Measurements from ENCODE around the gene LNX1. TPM values are rescaled to one million over a fixed set of nuclear protein-coding genes. Genes with fewer than 3 reads are reported as not detected.

LNX1 gene
- total and polyA plus RNA-seq, 2 donors (not counting 3 experiments of a cell fraction or from before 2014, with no cell fraction given): 0.72 to 1.3 TPM

DNA sequence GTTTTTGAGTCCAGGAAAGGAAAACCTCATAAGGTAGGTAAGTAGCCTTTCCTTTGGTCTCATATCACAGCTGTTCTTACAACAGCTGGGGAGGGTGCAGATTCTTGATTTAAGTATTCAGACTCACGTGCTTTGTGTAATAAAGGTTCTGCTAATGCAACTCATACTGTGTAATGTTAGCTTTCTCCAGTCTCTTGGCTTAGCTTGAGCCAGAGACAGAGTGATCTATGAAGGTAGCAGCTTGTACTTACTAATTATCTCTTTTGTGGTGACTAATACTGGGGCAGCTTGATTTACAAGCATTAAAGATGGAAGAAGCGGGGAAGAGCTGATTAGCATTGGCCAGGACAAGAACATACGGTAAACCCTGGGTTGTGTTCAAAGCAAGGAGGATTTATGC lies 80.3 kb downstream of the LNX1 start:
- H3K4me1 ChIP-seq (ENCODE audit: control insufficient read depth, extremely low read depth, insufficient read depth, low read length): no peaks in the 10 kb centered on the region
- ChIA-PET POLR2A (no interaction called here), CTCF (interaction anchor here (1.5 to 2.8 kb wide), 4 partner anchors 31 to 723 kb away, joined by 4 to 7 read pairs (median 6); no protein-coding TSS in a partner anchor)
- H3K27me3 ChIP-seq (ENCODE audit: control insufficient read depth in 2 of 2, insufficient read depth in 2 of 2, low read length in 2 of 2): peaks cover 10 to 13% of the 10 kb centered on the region in 2 experiments
- dilution Hi-C loops (cut with MboI; ENCODE audit: extremely low pct_ligation_motif_present, low sequenced_read_pairs) (no loop called here), intact Hi-C loops (cut with micrococcal nuclease) (no loop called here)
- H3K36me3 ChIP-seq (ENCODE audit: control insufficient read depth in 2 of 2, extremely low read depth in 1 of 2, insufficient read depth in 2 of 2, low read length in 2 of 2): no peaks in the 10 kb centered on the region
- H3K9me1 ChIP-seq (replicated peaks; ENCODE audit: control insufficient read depth, extremely low read depth, insufficient read depth, low read length): no peaks in the 10 kb centered on the region
- H3K27ac ChIP-seq (ENCODE audit: insufficient read depth, low read depth, low read length): no peak overlapping the region
- H3K9ac ChIP-seq (replicated peaks; ENCODE audit: extremely low read depth, insufficient read depth, low read length): no peak overlapping the region
- no peaks in the 10 kb centered on the region for H3K79me2 ChIP-seq (ENCODE audit: control insufficient read depth, insufficient read depth, low read length)
- no peaks in the 10 kb centered on the region for H4K20me1 ChIP-seq (replicated peaks; ENCODE audit: control insufficient read depth, extremely low read depth, insufficient read depth, low read length)
- H3K4me3 ChIP-seq (replicated peaks in 1 of 3; ENCODE audit: insufficient read depth in 1 of 3, low read depth in 1 of 3, low read length in 3 of 3): no peak overlapping the region
- TF ChIP-seq JUN (IDR thresholded peaks at IDR 0.05; ENCODE audit: borderline replicate concordance, insufficient read depth, insufficient read length, low read depth) (no peak), EZH2 (IDR thresholded peaks at IDR 0.05; ENCODE audit: borderline replicate concordance, low read depth, low read length, severe bottlenecking) (no peak), POLR2AphosphoS5 (IDR thresholded peaks at IDR 0.05; ENCODE audit: insufficient read depth, low read depth, low read length) (no peak), MYC (IDR thresholded peaks at IDR 0.05; ENCODE audit: low read depth, low read length) (no peak), POLR2A (IDR thresholded peaks at IDR 0.05; ENCODE audit: low read depth, low read length) (no peak), FOS (IDR thresholded peaks at IDR 0.05; ENCODE audit: borderline replicate concordance, insufficient read depth, low read length) (no peak), GATA2 (IDR thresholded peaks at IDR 0.05; ENCODE audit: insufficient read depth, insufficient read length, low read depth, low read length) (no peak)
- TF ChIP-seq, protein P1, sequence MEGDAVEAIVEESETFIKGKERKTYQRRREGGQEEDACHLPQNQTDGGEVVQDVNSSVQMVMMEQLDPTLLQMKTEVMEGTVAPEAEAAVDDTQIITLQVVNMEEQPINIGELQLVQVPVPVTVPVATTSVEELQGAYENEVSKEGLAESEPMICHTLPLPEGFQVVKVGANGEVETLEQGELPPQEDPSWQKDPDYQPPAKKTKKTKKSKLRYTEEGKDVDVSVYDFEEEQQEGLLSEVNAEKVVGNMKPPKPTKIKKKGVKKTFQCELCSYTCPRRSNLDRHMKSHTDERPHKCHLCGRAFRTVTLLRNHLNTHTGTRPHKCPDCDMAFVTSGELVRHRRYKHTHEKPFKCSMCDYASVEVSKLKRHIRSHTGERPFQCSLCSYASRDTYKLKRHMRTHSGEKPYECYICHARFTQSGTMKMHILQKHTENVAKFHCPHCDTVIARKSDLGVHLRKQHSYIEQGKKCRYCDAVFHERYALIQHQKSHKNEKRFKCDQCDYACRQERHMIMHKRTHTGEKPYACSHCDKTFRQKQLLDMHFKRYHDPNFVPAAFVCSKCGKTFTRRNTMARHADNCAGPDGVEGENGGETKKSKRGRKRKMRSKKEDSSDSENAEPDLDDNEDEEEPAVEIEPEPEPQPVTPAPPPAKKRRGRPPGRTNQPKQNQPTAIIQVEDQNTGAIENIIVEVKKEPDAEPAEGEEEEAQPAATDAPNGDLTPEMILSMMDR (IDR thresholded peaks at IDR 0.05; ENCODE audit: extremely low read depth in 1 of 2, insufficient read depth in 1 of 2, low read depth in 1 of 2, low read length in 2 of 2): no peak
- TF ChIP-seq, protein P2, sequence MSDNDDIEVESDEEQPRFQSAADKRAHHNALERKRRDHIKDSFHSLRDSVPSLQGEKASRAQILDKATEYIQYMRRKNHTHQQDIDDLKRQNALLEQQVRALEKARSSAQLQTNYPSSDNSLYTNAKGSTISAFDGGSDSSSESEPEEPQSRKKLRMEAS (IDR thresholded peaks at IDR 0.05; ENCODE audit: insufficient read depth, insufficient read length): no peak
- no peak overlapping the region for H3K4me2 ChIP-seq (ENCODE audit: insufficient read depth, low read length)
- no peak overlapping the region for H2AFZ ChIP-seq (ENCODE audit: low read depth, low read length)
- no peak for DNase-seq (ENCODE audit: low read depth, low spot score)
- no peaks in the 10 kb centered on the region for H3K9me3 ChIP-seq (replicated peaks; ENCODE audit: control insufficient read depth, insufficient read depth, low read length)
- no peak for FAIRE-seq
- BruUV-seq (replicated peaks): no TSS peak

Measured in endothelial cell of umbilical vein (primary cell).